OCI-LY7 (cell line): ENCODE data around the gene LRRC74A.

Experiments
- CTCF ChIP-seq: fragments of 200-600 bp; sonication (generic); conservative IDR thresholded peaks from 2 replicates; pipeline ENCODE4 v1.5.1; 2014; ENCODE audit warnings: mild to moderate bottlenecking, antibody characterized with exemption, low read length, moderate library complexity, mixed read lengths
- EZH2phosphoT487 ChIP-seq: fragments of 200-600 bp; sonication (generic); IDR thresholded peaks from 2 replicates; pipeline ENCODE4 v1.6.1; 2018; ENCODE audit warnings: low read depth, borderline replicate concordance, mild to moderate bottlenecking, mixed run types, antibody characterized with exemption, low read length, moderate library complexity, mixed read lengths

DNA sequence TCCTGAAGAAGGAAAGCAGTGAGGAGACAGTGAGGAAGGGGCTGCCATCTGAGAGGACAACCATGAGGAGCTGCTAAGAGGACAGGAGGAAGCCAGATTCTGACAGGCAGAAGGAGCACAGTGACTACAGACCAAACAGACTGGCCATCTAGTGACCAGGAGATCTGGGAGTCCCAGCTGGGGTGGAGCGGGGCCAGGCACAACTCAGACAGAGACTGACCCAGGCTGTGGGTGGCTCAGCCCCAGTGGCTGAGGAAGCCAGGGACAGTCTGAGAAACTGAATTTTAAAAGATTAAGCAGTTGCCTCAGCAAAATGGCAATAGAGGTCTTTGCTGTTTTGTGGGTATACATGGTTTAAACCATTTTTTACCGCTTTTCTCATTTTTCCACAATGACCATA is 28.9 kb downstream of the LRRC74A start:
- TF ChIP-seq CTCF (no peak), EZH2phosphoT487 (no peak)
